HCT116 (cell line): Measurements from ENCODE around the gene CAT. TPM values are rescaled to one million over a fixed set of nuclear protein-coding genes. Genes with fewer than 3 reads are reported as not detected.

Experiments
- ATAC-seq: fragments of 200-7000 bp; cut with Tn5 transposase; 2 replicates; pipeline ENCODE4 v1.9.1; 2020; ENCODE audit warnings: mild to moderate bottlenecking, moderate library complexity
- BruUV-seq: library from RNA; stranded (reverse); fragments of 400-500 nt; replicated peaks from 2 replicates; lab custom pipeline; 2021; lab: Mats Ljungman, UMichigan
- CTCF ChIA-PET: fragments of 300-600 bp; sonication (Branson Sonifier 250); formaldehyde crosslinking; loops from one replicate; lab custom pipeline; 2021; ENCODE audit warnings: antibody characterized with exemption; lab: Charles Lee
- POLR2A ChIA-PET: fragments of 300-600, 350-600 bp; sonication (Branson Sonifier 250); formaldehyde crosslinking; loops from one replicate; lab custom pipeline; 2021; ENCODE audit warnings: antibody characterized with exemption; lab: Charles Lee
- RAD21 ChIA-PET, 2 experiments: fragments of 300-600 bp; sonication (Branson Sonifier 250); formaldehyde crosslinking; loops; one replicate each; lab custom pipeline; 2023; ENCODE audit warnings: low total read pairs in 2 of 2; ENCODE audit not compliant: uncharacterized antibody in 2 of 2, unreplicated experiment in 2 of 2, low non-redundant PET in 1 of 2; lab: Charles Lee
- DNase-seq: peaks from one replicate; pipeline ENCODE4 v3.0.0-alpha.2; 2010; ENCODE audit warnings: low read depth, low spot score
- H2AFZ ChIP-seq: fragments of 200-600 bp; shearing (Covaris generic), sonication (generic); 2 replicates; pipeline ENCODE4 v1.6.1; 2017; ENCODE audit warnings: low read depth, mixed run types, mixed read lengths, antibody characterized with exemption, low read length; ENCODE audit not compliant: poor library complexity, severe bottlenecking
- H3K27ac ChIP-seq: 2 replicates; pipeline ENCODE4 v1.5.1; 2012; ENCODE audit warnings: low read depth, low read length
- H3K27me3 ChIP-seq: fragments of 200-600 bp; sonication (generic); 2 replicates; pipeline ENCODE4 v1.6.1; 2016; ENCODE audit warnings: mixed run types, low read length, mixed read lengths; ENCODE audit not compliant: insufficient read depth
- H3K36me3 ChIP-seq, 2 experiments: fragments of 200-500 bp in 1 of 2; fragments of 200-600 bp in 1 of 2; sonication (Bioruptor generic) in 1 of 2; sonication (generic) in 1 of 2; 2 replicates each; pipeline versions ENCODE4 v1.5.1 to v1.6.1; 2014 to 2016; ENCODE audit warnings: low read length in 2 of 2, inconsistent platforms in 1 of 2, mixed read lengths in 1 of 2, mixed run types in 1 of 2; ENCODE audit not compliant: insufficient read depth in 2 of 2, control insufficient read depth in 1 of 2
- H3K4me1 ChIP-seq, 2 experiments: fragments of 200-600 bp in 1 of 2; sonication (generic) in 1 of 2; 2 replicates each; pipeline versions ENCODE4 v1.5.1 to v1.6.1; 2012 to 2017; ENCODE audit warnings: low read length in 2 of 2, inconsistent platforms in 1 of 2, mild to moderate bottlenecking in 1 of 2, mixed read lengths in 1 of 2, mixed run types in 1 of 2, moderate library complexity in 1 of 2; ENCODE audit not compliant: insufficient read depth in 2 of 2, control insufficient read depth in 1 of 2
- H3K4me2 ChIP-seq: fragments of 200-600 bp; sonication (generic); 2 replicates; pipeline ENCODE4 v1.6.1; 2017; ENCODE audit warnings: mixed run types, low read length, mixed read lengths
- H3K4me3 ChIP-seq, 2 experiments: fragments of 200-600 bp in 1 of 2; sonication (generic) in 1 of 2; replicated peaks in 1 of 2; 2 replicates each; pipeline ENCODE4 v1.5.1; 2011 to 2016; ENCODE audit warnings: low read length in 2 of 2, control low read depth in 1 of 2, low read depth in 1 of 2, mild to moderate bottlenecking in 1 of 2, mixed read lengths in 1 of 2, mixed run types in 1 of 2
- H3K79me2 ChIP-seq: fragments of 200-600 bp; sonication (generic); 2 replicates; pipeline ENCODE4 v1.6.1; 2017; ENCODE audit warnings: mild to moderate bottlenecking, mixed run types, low read length, moderate library complexity, mixed read lengths; ENCODE audit not compliant: insufficient read depth
- H3K9ac ChIP-seq: fragments of 200-600 bp; sonication (generic); 2 replicates; pipeline ENCODE4 v1.6.1; 2016; ENCODE audit warnings: low read length, mixed read lengths
- H3K9me2 ChIP-seq: fragments of 200-600 bp; sonication (generic), shearing (Covaris generic); 2 replicates; pipeline ENCODE4 v1.6.1; 2017; ENCODE audit warnings: mixed run types, mild to moderate bottlenecking, moderate library complexity; ENCODE audit not compliant: insufficient read depth
- H3K9me3 ChIP-seq, 2 experiments: fragments of 200-500 bp in 1 of 2; fragments of 200-600 bp in 1 of 2; sonication (Bioruptor generic) in 1 of 2; sonication (generic) in 1 of 2; 2 replicates each; pipeline ENCODE4 v1.6.1; 2014 to 2017; ENCODE audit warnings: low read length in 2 of 2, mixed read lengths in 2 of 2, inconsistent platforms in 1 of 2, low read depth in 1 of 2, mild to moderate bottlenecking in 1 of 2, mixed run types in 1 of 2, moderate library complexity in 1 of 2; ENCODE audit not compliant: control insufficient read depth in 1 of 2, insufficient read depth in 1 of 2
- H4K20me1 ChIP-seq: fragments of 200-600 bp; sonication (generic), shearing (Covaris generic); 2 replicates; pipeline ENCODE4 v1.6.1; 2017; ENCODE audit warnings: mixed run types, mild to moderate bottlenecking, moderate library complexity; ENCODE audit not compliant: insufficient read depth
- ATF3 ChIP-seq: IDR thresholded peaks from 2 replicates; pipeline ENCODE4 v1.6.1; 2012
- CBX3 ChIP-seq: IDR thresholded peaks from 2 replicates; pipeline ENCODE4 v1.6.1; 2012; ENCODE audit warnings: low read depth
- CEBPB ChIP-seq: IDR thresholded peaks from 2 replicates; pipeline ENCODE4 v1.6.1; 2012; ENCODE audit warnings: low read depth
- CTCF ChIP-seq, 3 experiments: fragments of 200-600 bp in 1 of 3; sonication (generic) in 1 of 3; IDR thresholded peaks in 2 of 3; conservative IDR thresholded peaks in 1 of 3; 2 replicates each; pipeline ENCODE4 v1.5.1; 2012 to 2017; ENCODE audit warnings: low read depth in 2 of 3, low read length in 2 of 3, antibody characterized with exemption in 1 of 3, borderline replicate concordance in 1 of 3, control low read depth in 1 of 3, mild to moderate bottlenecking in 1 of 3, mixed read lengths in 1 of 3, mixed run types in 1 of 3, moderate library complexity in 1 of 3; ENCODE audit not compliant: insufficient read depth in 1 of 3
- ELF1 ChIP-seq: IDR thresholded peaks from 2 replicates; pipeline ENCODE4 v1.6.1; 2012; ENCODE audit warnings: low read depth, borderline replicate concordance
- EZH2 ChIP-seq: fragments of 200-600 bp; sonication (generic); IDR thresholded peaks from 2 replicates; pipeline ENCODE4 v1.6.1; 2017; ENCODE audit warnings: antibody characterized with exemption, mixed run types
- FOSL1 ChIP-seq: IDR thresholded peaks from 2 replicates; pipeline ENCODE4 v1.6.1; 2012; ENCODE audit warnings: low read depth
- JUND ChIP-seq: IDR thresholded peaks from 2 replicates; pipeline ENCODE4 v1.6.1; 2012
- POLR2A ChIP-seq: IDR thresholded peaks from 2 replicates; pipeline ENCODE4 v1.7.0; 2011; ENCODE audit warnings: borderline replicate concordance; ENCODE audit not compliant: insufficient read depth, insufficient read length; ENCODE audit errors: extremely low read depth
- POLR2AphosphoS5 ChIP-seq: IDR thresholded peaks from 2 replicates; pipeline ENCODE4 v1.6.1; 2011; ENCODE audit warnings: mild to moderate bottlenecking, low read depth, low read length, moderate library complexity
- REST ChIP-seq: IDR thresholded peaks from 2 replicates; pipeline ENCODE4 v1.6.1; 2012; ENCODE audit warnings: low read depth
- SIN3A ChIP-seq: IDR thresholded peaks from 2 replicates; pipeline ENCODE4 v1.6.1; 2012; ENCODE audit warnings: low read depth
- SRF ChIP-seq: IDR thresholded peaks from 2 replicates; pipeline ENCODE4 v1.6.1; 2012; ENCODE audit warnings: low read depth
- ZFX ChIP-seq: fragments of 450-650 bp; IDR thresholded peaks from 2 replicates; pipeline ENCODE4 v1.6.1; 2017
- intact Hi-C: fragments of 100-400 bp; cut with micrococcal nuclease; formaldehyde crosslinking; loops from 2 replicates; pipeline ENCODE4 v1.10.0; 2022
- total RNA-seq: library from RNA; stranded (reverse); gene quantifications from one replicate; pipeline ENCODE4 v1.2.1, GENCODE V29; 2021; ENCODE audit not compliant: unreplicated experiment

Gene CAT
- total RNA-seq, 1 experiment from 2014 or later: 50.9 TPM

GRCh38 chr11:34411791-34412190, 26.9 kb upstream of the CAT start:
- ATAC-seq: no peak
- Histone ChIP-seq H3K9me2 (no peaks in the 10 kb centered on the region), H3K36me3 (no peaks in the 10 kb centered on the region), H3K9ac (no peak overlapping the region), H3K4me2 (no peak overlapping the region), H4K20me1 (no peaks in the 10 kb centered on the region), H2AFZ (no peak overlapping the region), H3K9me3 (peaks cover 3 to 4% of the 10 kb centered on the region in 2 experiments; a peak in 2 of 4 replicates), H3K4me3 (no peak overlapping the region), H3K4me1 (no peaks in the 10 kb centered on the region), H3K27me3 (no peaks in the 10 kb centered on the region), H3K79me2 (no peaks in the 10 kb centered on the region), H3K27ac (no peak overlapping the region)
- BruUV-seq: no TSS peak
- DNase-seq: no peak
- RAD21 ChIA-PET: no interaction called here
- no peak for TF ChIP-seq ELF1
- no peak for TF ChIP-seq CBX3
- no peak for TF ChIP-seq ATF3
- TF ChIP-seq EZH2: no peak
- no peak for TF ChIP-seq JUND
- no peak for TF ChIP-seq FOSL1
- TF ChIP-seq POLR2AphosphoS5: no peak
- TF ChIP-seq SIN3A: no peak
- no peak for TF ChIP-seq REST
- no peak for TF ChIP-seq ZFX
- TF ChIP-seq CEBPB: no peak
- no peak for TF ChIP-seq CTCF (IDR thresholded peaks at IDR 0.05 in 2 of 3, conservative IDR thresholded peaks at IDR 0.05 in 1 of 3; ENCODE audit: borderline replicate concordance in 1 of 3, insufficient read depth in 1 of 3, low read depth in 2 of 3, low read length in 2 of 3)
- TF ChIP-seq SRF: no peak
- no peak for TF ChIP-seq POLR2A
- POLR2A ChIA-PET: no interaction called here
- CTCF ChIA-PET: no interaction called here
- intact Hi-C loops: no loop called here
